ENCODE data around the gene AARS2.

AARS2 gene

DNA sequence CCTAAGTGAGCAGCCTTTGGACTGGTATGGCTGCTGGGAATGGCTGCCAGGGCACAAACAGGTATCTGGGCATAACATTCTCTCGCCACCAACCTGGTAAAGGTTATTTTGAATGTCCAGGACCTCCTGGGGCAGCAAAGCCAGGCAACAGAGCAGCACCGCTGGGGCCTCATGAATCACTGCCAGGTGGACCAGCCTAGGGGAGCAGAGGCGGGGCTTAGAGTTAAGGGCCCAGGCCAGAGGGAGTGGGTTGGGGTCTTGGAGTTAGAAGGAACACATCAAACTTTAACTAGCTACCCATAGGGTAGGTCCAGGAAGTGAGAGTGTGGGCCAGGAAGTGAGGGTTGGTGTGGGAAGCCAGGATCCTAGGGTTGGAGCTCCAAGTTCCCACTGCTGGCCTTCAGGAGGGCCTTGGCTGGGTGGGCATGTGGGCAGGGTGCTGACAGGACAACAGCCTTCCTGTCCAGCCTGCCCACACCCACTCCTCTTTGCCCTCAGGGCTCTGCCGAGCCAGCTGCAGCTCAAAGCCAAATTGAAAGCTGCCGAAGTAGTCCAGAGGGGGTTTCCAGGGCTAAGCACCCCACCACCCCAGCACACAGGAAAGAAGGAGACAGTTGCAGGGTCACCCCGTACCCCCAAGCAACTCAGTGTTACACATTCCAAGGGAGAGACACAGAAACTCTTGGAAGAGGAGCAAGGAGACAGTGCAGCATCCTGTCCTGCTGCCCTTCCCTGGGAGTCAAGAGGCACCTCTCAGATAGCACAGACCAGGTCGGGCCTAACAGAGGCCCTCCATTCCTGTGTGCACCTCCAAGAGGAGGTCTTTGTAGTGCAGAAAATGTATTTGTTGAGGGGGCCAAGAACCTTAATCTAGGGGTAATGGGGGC, 50.4 kb downstream of the AARS2 start:
- H3K79me2 ChIP-seq (ENCODE audit: control insufficient read depth, low read length): peaks cover 42% of the 10 kb centered on the region
- H3K4me2 ChIP-seq (ENCODE audit: low read length): peak overlapping the region; percentile 90
- peaks cover 67% of the 10 kb centered on the region for H3K4me1 ChIP-seq (ENCODE audit: control insufficient read depth, low read length)
- peak overlapping the region; percentile 86 for H3K4me3 ChIP-seq (ENCODE audit: low read length)
- no peaks in the 10 kb centered on the region for H3K9me3 ChIP-seq (ENCODE audit: control insufficient read depth, insufficient read depth, low read length)
- no peak for TF ChIP-seq EZH2phosphoT487 (IDR thresholded peaks at IDR 0.05; ENCODE audit: borderline replicate concordance, low read length)
- no peaks in the 10 kb centered on the region for H3K9me2 ChIP-seq (replicated peaks; ENCODE audit: control insufficient read depth, low read length)
- H3K27ac ChIP-seq (ENCODE audit: low read depth, low read length): peak overlapping the region; percentile 93
- H4K20me1 ChIP-seq (ENCODE audit: control insufficient read depth, insufficient read depth, low read depth, low read length): no peaks in the 10 kb centered on the region
- peaks cover 69% of the 10 kb centered on the region for H3K36me3 ChIP-seq (ENCODE audit: control insufficient read depth, low read length)
- H3K27me3 ChIP-seq (ENCODE audit: control insufficient read depth, low read length): no peaks in the 10 kb centered on the region
- peaks cover 25% of the 10 kb centered on the region for H3F3A ChIP-seq (ENCODE audit: control insufficient read depth, insufficient read depth)

DNA sequence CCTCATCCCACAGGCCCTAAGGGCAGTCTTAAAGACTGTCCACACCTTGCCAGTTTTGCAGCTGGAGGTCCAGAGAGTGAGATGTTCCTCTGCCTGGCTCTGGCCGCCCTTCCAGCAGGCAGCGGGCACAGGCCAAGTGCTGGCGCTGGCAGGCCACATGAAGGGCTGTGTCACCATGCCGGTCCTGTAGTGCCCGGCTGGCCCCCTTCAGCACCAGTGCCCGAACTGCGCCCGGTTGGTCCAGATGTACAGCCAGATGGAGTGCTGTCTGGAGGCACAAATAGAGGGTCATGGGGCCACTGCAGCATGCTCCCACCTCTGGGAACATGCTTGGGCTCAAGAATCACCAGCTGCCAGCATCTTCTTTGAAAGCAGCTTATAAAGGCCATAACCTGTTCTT, 51.6 kb downstream of the AARS2 start:
- Histone ChIP-seq H3K4me3 (ENCODE audit: low read length) (no peak overlapping the region), H3F3A (ENCODE audit: control insufficient read depth, insufficient read depth) (peaks cover 23% of the 10 kb centered on the region), H3K9me2 (replicated peaks; ENCODE audit: control insufficient read depth, low read length) (no peaks in the 10 kb centered on the region), H3K9me3 (ENCODE audit: control insufficient read depth, insufficient read depth, low read length) (no peaks in the 10 kb centered on the region), H3K4me2 (ENCODE audit: low read length) (peak overlapping the region; percentile 90), H3K4me1 (ENCODE audit: control insufficient read depth, low read length) (peaks cover 64% of the 10 kb centered on the region), H3K27me3 (ENCODE audit: control insufficient read depth, low read length) (no peaks in the 10 kb centered on the region), H3K36me3 (ENCODE audit: control insufficient read depth, low read length) (peaks cover 72% of the 10 kb centered on the region), H4K20me1 (ENCODE audit: control insufficient read depth, insufficient read depth, low read depth, low read length) (no peaks in the 10 kb centered on the region), H3K79me2 (ENCODE audit: control insufficient read depth, low read length) (peaks cover 48% of the 10 kb centered on the region), H3K27ac (ENCODE audit: low read depth, low read length) (0 out of 2 replicates have a peak overlapping the region, but pooled peaks have one; percentile 0)
- TF ChIP-seq CTCF (IDR thresholded peaks at IDR 0.05; ENCODE audit: low read depth, low read length, poor library complexity, severe bottlenecking) (no peak), EZH2phosphoT487 (IDR thresholded peaks at IDR 0.05; ENCODE audit: borderline replicate concordance, low read length) (no peak)

GRCh38 chr6:44260451-44261297, 52.5 kb downstream of the AARS2 start:
- H3K4me3 ChIP-seq (ENCODE audit: low read length): no peak overlapping the region
- TF ChIP-seq EZH2phosphoT487 (IDR thresholded peaks at IDR 0.05; ENCODE audit: borderline replicate concordance, low read length) (no peak), CTCF (IDR thresholded peaks at IDR 0.05; ENCODE audit: low read depth, low read length, poor library complexity, severe bottlenecking) (no peak)

More at GRCh38 chr6:44260451-44261297, 52.5 kb downstream of the AARS2 start:
- H3K4me1 ChIP-seq (ENCODE audit: control insufficient read depth, low read length): peaks cover 64% of the 10 kb centered on the region
- no peaks in the 10 kb centered on the region for H4K20me1 ChIP-seq (ENCODE audit: control insufficient read depth, insufficient read depth, low read depth, low read length)
- H3K4me2 ChIP-seq (ENCODE audit: low read length): peak overlapping the region; percentile 90; the same call in 1 of the 2 replicates
- peaks cover 54% of the 10 kb centered on the region for H3K79me2 ChIP-seq (ENCODE audit: control insufficient read depth, low read length)
- no peaks in the 10 kb centered on the region for H3K27me3 ChIP-seq (ENCODE audit: control insufficient read depth, low read length)
- no peaks in the 10 kb centered on the region for H3K9me2 ChIP-seq (replicated peaks; ENCODE audit: control insufficient read depth, low read length)
- H3F3A ChIP-seq (ENCODE audit: control insufficient read depth, insufficient read depth): peaks cover 31% of the 10 kb centered on the region
- peaks cover 73% of the 10 kb centered on the region for H3K36me3 ChIP-seq (ENCODE audit: control insufficient read depth, low read length)
- peak overlapping the region; percentile 0; the same call in 1 of the 2 replicates for H3K27ac ChIP-seq (ENCODE audit: low read depth, low read length)
- H3K9me3 ChIP-seq (ENCODE audit: control insufficient read depth, insufficient read depth, low read length): no peaks in the 10 kb centered on the region
